ENCODE data around the gene GRHPR. TPM values are rescaled to one million over a fixed set of nuclear protein-coding genes. Genes with fewer than 3 reads are reported as not detected.

Gene GRHPR
- 141 to 179 TPM (median 173 TPM) in 5 replicates for total RNA-seq (2022; extraction: Qiagen RNA extraction)

GRCh38 chr9:37422289-37423104 is at the start of gene GRHPR:
TSS of gene GRHPR (plus strand) at chr9:37422696. CDS start at chr9:37422751, 55 bp downstream.

DNA sequence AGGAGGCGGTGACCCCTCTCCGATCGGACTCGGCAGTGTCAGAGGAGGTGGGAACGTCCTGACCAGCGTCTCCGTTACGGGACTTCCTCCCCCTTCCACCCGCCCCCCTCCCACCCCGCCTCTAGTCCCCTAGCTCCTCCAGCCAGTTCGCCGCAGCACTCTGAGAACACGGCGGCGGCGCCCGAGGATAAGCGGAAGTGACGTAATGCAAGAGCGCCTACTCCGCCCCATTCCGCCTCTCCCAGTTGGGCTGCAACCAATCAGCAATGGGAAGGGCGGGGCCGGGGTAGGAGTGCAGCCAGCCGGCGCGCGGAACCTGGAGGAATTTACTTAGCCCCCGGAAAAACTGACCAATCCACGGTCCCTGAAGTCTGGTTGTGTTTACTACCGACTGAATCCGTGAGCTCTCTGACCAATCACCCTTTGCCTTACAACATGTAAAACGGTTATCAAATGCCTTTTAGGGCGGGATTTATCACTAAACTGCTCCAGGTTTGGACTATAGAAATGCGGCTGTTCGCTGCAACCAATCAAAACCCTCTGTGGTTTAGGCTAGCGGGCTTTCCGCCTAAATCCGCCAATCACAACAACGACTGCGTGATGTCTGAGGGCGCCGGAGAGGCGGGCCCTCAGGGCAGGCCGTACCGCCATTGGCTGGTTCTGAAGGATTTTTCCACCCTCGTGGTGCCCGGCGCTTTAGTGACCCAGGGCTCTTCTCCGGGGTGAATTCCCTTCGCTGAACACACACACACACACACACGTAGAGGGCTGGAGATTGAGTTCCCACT is 42.9 kb downstream of the GRHPR start, which contains the start of gene ZBTB5:
Gene ZBTB5 (minus strand): TSS at position 202 of the 788 bp plus-strand sequence. CDS start 22,899 bp downstream, outside the sequence.

GRCh38 chr9:37485389-37486255 is 63.1 kb downstream of the GRHPR start, which contains the start of gene POLR1E:
TSS of gene POLR1E (plus strand) at chr9:37485948. CDS start at chr9:37486048, 100 bp downstream.

Other genes with a start within 250 kb of the GRHPR start
- gene ZBTB5, start 42.8 kb downstream of the GRHPR start, total RNA-seq (2022; extraction: Qiagen RNA extraction) = 6.4 to 7.3 TPM (median 6.9 TPM) in 5 replicates
- gene POLR1E, start 63.3 kb downstream of the GRHPR start, total RNA-seq (2022; extraction: Qiagen RNA extraction) = 30.4 to 36.6 TPM (median 34.2 TPM) in 5 replicates
- 6.9 to 8.0 TPM (median 7.0 TPM) in 5 replicates for gene FBXO10, start 153.7 kb downstream of the GRHPR start, total RNA-seq (2022; extraction: Qiagen RNA extraction)
- 295 to 320 TPM (median 311 TPM) in 5 replicates for gene TOMM5, start 169.9 kb downstream of the GRHPR start, total RNA-seq (2022; extraction: Qiagen RNA extraction)
- gene FRMPD1, start 228.3 kb downstream of the GRHPR start, total RNA-seq (2022; extraction: Qiagen RNA extraction) = 0.02 to 0.07 TPM (median 0.06 TPM) in 5 replicates